GM21447 (cell line): ENCODE data around the gene BCL11A.
"Not testable (repeated sequence)": the region's sequence is repeated elsewhere in the genome, so short reads cannot be mapped to it uniquely, and the experiment has no call there.

Experiments
- ATAC-seq: cut with Tn5 transposase; IDR thresholded peaks from one replicate; pipeline ENCODE4 v1.9.1; 2021; ENCODE audit not compliant: unreplicated experiment

Gene BCL11A

GRCh38 chr2:60440079-60440766 is 113.2 kb downstream of the BCL11A start:
- peak; percentile 27 for ATAC-seq

GRCh38 chr2:60439219-60439974 is 114.1 kb downstream of the BCL11A start:
- ATAC-seq, result peak; percentile 99

- no peak for ATAC-seq
Measured at GRCh38 chr2:60438653-60439052, 114.8 kb downstream of the BCL11A start.

GRCh38 chr2:60438131-60438530 is 115.3 kb downstream of the BCL11A start:
- no peak for ATAC-seq

- ATAC-seq, result no peak
Measured at GRCh38 chr2:60437080-60437696, 116.3 kb downstream of the BCL11A start.

GRCh38 chr2:60433018-60433596 is 120.3 kb downstream of the BCL11A start:
- no peak for ATAC-seq

- no peak for ATAC-seq
Measured at GRCh38 chr2:60432035-60432601, 121.3 kb downstream of the BCL11A start.

- no peak for ATAC-seq
Measured at GRCh38 chr2:60429681-60430080, 123.8 kb downstream of the BCL11A start.

GRCh38 chr2:60426880-60427279 is 126.6 kb downstream of the BCL11A start:
- no peak for ATAC-seq

GRCh38 chr2:60426341-60426740 is 127.1 kb downstream of the BCL11A start:
- no peak for ATAC-seq

- no peak for ATAC-seq
Measured at GRCh38 chr2:60424233-60424632, 129.2 kb downstream of the BCL11A start.

GRCh38 chr2:60423505-60423904 is 129.9 kb downstream of the BCL11A start:
- no peak for ATAC-seq

- no peak for ATAC-seq
Measured at GRCh38 chr2:60422826-60423483, 130.5 kb downstream of the BCL11A start.

- ATAC-seq, result not testable (repeated sequence)
Measured at GRCh38 chr2:60417210-60417609, 136.2 kb downstream of the BCL11A start.

GRCh38 chr2:60416221-60417008 is 137.0 kb downstream of the BCL11A start:
- no peak for ATAC-seq

- ATAC-seq, result no peak
Measured at GRCh38 chr2:60415814-60416213, 137.6 kb downstream of the BCL11A start.

- ATAC-seq, result no peak
Measured at GRCh38 chr2:60414495-60415138, 138.8 kb downstream of the BCL11A start.

- peak; percentile 94 for ATAC-seq
Measured at GRCh38 chr2:60413814-60414168, 139.7 kb downstream of the BCL11A start.

GRCh38 chr2:60413069-60413813 is 140.2 kb downstream of the BCL11A start:
- peak; percentile 21 for ATAC-seq
